Measurements from ENCODE around the gene RAE1. TPM values are rescaled to one million over a fixed set of nuclear protein-coding genes. Genes with fewer than 3 reads are reported as not detected.

Gene RAE1
- total RNA-seq, 4 donors from 2014 or later, result 24.4 to 42.7 (median 28.3) TPM

DNA sequence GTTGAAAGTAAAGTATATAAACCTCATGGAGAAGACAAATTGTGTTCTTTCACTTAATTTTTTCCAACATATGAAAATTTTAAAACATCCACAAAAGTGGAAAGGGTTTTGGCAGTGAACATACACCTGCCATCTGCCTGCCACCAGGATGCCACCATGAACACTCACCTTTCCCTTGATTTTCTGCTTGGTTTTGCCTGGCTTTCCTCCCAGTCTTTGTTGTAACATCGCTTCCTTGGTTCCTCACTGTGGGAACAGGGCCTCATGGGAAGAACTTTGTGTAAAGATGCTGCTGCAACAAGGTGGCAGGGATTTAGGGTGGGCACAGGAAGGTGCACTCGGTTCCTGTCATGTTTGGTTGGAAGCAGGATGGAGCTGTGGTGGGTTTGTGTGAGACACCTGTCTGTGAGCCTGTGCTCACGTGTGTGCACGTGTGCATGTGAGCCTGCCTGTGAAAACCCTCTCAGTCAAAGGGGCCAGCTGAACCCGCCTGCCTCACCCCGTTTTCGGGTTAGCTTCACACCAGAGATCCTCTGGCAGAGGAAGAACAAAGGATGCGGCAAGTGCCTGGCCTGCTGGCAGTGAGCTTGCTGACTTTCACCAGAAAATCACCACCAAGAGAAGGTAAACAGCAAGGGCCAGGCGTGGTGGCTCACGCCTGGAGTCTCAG is 29.2 kb downstream of the RAE1 start:
- Histone ChIP-seq H3K36me3 (peaks cover 0 to 29% (median 23%) of the 10 kb centered on the region in 3 donors), H3K9me3 (no peaks in the 10 kb centered on the region), H3K4me3 (no peak overlapping the region), H3K27ac (no peak overlapping the region), H3K4me1 (no peaks in the 10 kb centered on the region), H3K27me3 (no peaks in the 10 kb centered on the region)
- no peak for TF ChIP-seq POLR2A (IDR thresholded peaks at IDR 0.05)
- TF ChIP-seq, protein P1, sequence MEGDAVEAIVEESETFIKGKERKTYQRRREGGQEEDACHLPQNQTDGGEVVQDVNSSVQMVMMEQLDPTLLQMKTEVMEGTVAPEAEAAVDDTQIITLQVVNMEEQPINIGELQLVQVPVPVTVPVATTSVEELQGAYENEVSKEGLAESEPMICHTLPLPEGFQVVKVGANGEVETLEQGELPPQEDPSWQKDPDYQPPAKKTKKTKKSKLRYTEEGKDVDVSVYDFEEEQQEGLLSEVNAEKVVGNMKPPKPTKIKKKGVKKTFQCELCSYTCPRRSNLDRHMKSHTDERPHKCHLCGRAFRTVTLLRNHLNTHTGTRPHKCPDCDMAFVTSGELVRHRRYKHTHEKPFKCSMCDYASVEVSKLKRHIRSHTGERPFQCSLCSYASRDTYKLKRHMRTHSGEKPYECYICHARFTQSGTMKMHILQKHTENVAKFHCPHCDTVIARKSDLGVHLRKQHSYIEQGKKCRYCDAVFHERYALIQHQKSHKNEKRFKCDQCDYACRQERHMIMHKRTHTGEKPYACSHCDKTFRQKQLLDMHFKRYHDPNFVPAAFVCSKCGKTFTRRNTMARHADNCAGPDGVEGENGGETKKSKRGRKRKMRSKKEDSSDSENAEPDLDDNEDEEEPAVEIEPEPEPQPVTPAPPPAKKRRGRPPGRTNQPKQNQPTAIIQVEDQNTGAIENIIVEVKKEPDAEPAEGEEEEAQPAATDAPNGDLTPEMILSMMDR (IDR thresholded peaks at IDR 0.05), result no peak
- WGBS, 2 donors, result 53 to 93% methylated on average over 4 of the region's 10 CpGs
- intact Hi-C loops (cut with DNase I), result loop anchor here (5.0 kb wide), 1 partner anchor 117 kb away; no protein-coding TSS in a partner anchor
- DNase-seq, result no peak

DNA sequence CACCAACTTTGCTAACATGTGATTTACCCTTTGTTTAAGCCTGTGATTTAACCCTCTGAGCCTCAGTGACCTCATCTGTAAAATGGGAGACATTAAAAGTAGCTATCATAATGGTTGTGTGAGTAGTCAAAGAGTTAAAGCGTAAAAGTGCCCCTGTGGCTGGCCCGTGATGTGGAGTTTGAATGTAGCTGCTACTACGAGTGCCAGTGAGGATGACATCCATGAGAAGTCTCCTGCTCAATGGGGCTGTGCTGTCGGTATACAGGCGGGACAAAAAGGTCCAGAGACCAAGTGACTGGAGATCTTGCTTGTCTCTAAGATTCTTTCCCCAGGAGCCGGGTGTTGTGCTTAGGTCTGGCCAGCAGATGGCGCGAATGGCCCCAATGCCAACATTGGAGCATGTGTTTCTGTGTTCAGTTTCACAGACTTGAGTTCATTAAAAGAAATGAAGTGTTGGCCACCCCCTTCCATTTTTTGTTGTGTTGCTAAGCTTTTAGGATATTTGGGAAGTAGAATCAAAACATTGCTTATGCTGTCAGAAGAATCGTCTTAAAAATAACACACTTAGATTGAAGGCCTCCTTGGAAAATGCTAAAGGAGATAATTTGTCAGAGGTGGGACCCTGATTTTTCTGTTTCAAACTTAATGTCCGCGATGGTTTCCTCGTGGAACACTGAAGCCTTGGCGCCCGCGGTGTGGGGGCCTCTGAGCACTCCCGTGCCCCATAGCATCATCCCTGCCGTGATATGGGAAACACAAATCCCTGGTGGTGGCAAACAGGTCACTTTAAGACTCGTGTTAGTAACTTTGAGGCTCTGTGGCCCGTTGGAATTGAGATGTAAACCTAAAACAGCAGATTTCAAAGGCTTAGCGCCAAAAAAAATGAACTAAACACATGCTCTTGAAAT is 30.8 kb downstream of the RAE1 start:
- 42 to 49% methylated on average over 18 to 20 of the region's 20 CpGs for WGBS, 2 donors
- TF ChIP-seq POLR2A (IDR thresholded peaks at IDR 0.05), result no peak
- TF ChIP-seq, protein P1 (IDR thresholded peaks at IDR 0.05), result peak; percentile 86 to 94 (median 92)

GRCh38 chr20:57382516-57382915 is 31.5 kb downstream of the RAE1 start:
- 73 to 87% methylated on average over 5 of the region's 5 CpGs for WGBS, 2 donors
- no peaks in the 10 kb centered on the region for H3K9me3 ChIP-seq
- H3K27ac ChIP-seq, result no peak overlapping the region
- no peak overlapping the region for H3K4me3 ChIP-seq
- H3K27me3 ChIP-seq, result no peaks in the 10 kb centered on the region
- H3K36me3 ChIP-seq, result peaks cover 0 to 27% (median 9%) of the 10 kb centered on the region in 3 donors
- TF ChIP-seq, protein P1 (IDR thresholded peaks at IDR 0.05), result no peak
- no peak for TF ChIP-seq POLR2A (IDR thresholded peaks at IDR 0.05)
- DNase-seq, result no peak
- no peaks in the 10 kb centered on the region for H3K4me1 ChIP-seq
- intact Hi-C loops (cut with DNase I), result loop anchor here (5.0 kb wide), 1 partner anchor 115 kb away; no protein-coding TSS in a partner anchor

More for the DNA sequence above, 30.8 kb downstream of the RAE1 start:
- Histone ChIP-seq H3K4me1 (no peaks in the 10 kb centered on the region), H3K36me3 (peaks cover 0 to 27% (median 15%) of the 10 kb centered on the region in 3 donors), H3K9me3 (no peaks in the 10 kb centered on the region), H3K4me3 (no peak overlapping the region), H3K27me3 (no peaks in the 10 kb centered on the region), H3K27ac (no peak overlapping the region)
- DNase-seq, result no peak
- intact Hi-C loops (cut with DNase I), result loop anchor here (5.0 kb wide), 1 partner anchor 115 kb away; no protein-coding TSS in a partner anchor

DNA sequence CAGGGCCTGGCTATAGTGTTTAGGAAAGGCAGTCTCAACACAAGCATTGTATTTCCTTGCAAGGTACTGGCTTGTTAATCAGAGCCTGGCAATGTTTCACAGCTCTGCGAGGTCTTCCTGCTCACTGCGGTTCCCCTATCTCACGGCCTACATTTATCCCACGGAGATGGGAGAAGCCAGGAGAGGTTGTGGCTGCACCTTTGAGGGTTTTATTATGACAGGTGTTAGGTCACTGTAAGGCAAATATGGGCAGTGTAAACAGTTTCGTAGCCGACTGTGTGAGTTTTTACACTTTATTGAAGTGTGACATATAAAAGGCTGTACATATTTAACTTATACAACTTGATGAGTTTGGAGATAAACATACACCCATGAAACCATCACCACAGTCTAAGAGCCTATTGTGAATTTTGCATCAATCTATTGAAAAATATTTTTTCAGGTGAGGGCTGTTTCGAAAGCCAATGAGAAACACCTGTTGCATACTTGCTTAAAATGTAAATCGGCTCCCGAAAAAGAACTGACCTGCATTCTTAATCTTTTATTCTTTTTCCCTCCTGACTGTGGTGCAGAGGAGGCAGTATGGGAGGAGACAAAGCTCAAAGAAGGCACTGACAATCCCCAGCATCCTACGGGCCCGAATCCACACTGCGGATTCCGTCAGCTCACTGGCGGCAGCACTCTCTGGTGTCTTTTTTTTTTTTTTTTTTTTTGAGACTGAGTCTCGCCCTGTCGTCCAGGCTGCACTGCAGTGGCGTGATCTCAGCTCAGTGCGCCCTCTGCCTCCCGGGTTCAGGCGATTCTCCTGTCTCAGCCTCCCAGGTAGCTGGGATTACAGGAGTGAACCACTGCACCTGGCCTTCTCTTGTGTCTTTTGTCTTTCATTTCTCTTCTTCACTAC is 32.6 kb downstream of the RAE1 start:
- Histone ChIP-seq H3K27me3 (no peaks in the 10 kb centered on the region), H3K9me3 (no peaks in the 10 kb centered on the region), H3K4me3 (no peak overlapping the region), H3K36me3 (peaks cover 0 to 27% (median 0%) of the 10 kb centered on the region in 3 donors), H3K4me1 (peaks cover 0 to 2% (median 0%) of the 10 kb centered on the region in 3 donors), H3K27ac (no peak overlapping the region)
- intact Hi-C loops (cut with DNase I), result loop anchor here (5.0 kb wide), 1 partner anchor 114 kb away; no protein-coding TSS in a partner anchor
- TF ChIP-seq POLR2A (IDR thresholded peaks at IDR 0.05), result no peak
- TF ChIP-seq, protein P1 (IDR thresholded peaks at IDR 0.05), result no peak
- WGBS, 2 donors, result 86 to 87% methylated on average over 20 of the region's 20 CpGs
- DNase-seq, result no peak

Measured in esophagus squamous epithelium (tissue), 5 donors.